Adrenal gland (tissue), 12 donors: ENCODE data around the gene OR6B2. TPM values are rescaled to one million over a fixed set of nuclear protein-coding genes. Genes with fewer than 3 reads are reported as not detected.

Experiments
- DNase-seq, 7 donors: peaks; one replicate each; pipeline ENCODE4 v3.0.0-alpha.2; 2019 to 2020
- H3K27ac ChIP-seq, 5 donors: fragments of 200-600 bp; sonication (generic) in 4 of 5; 1 replicate in 3 of 5; 2 replicates in 2 of 5; pipeline versions ENCODE4 v1.5.1 to v1.8.0; 2016 to 2020; ENCODE audit warnings: mild to moderate bottlenecking in 1 of 5
- H3K27me3 ChIP-seq: fragments of 200-600 bp; 2 replicates; pipeline ENCODE4 v1.8.0; 2021
- H3K36me3 ChIP-seq, 2 donors: fragments of 200-600 bp; replicated peaks in 1 of 2; 1 replicate in 1 of 2; 2 replicates in 1 of 2; pipeline versions ENCODE4 v1.5.1 to v1.8.0; 2018 to 2022
- H3K4me1 ChIP-seq, 2 donors: fragments of 200-600 bp; replicated peaks in 1 of 2; 1 replicate in 1 of 2; 2 replicates in 1 of 2; pipeline versions ENCODE4 v1.5.1 to v1.8.0; 2018 to 2021
- H3K4me3 ChIP-seq, 4 donors: fragments of 200-600 bp; sonication (generic) in 3 of 4; one replicate each; pipeline ENCODE4 v1.5.1; 2016 to 2018
- H3K9me3 ChIP-seq, 3 donors: fragments of 200-600 bp; sonication (generic) in 1 of 3; replicated peaks in 1 of 3; 1 replicate in 2 of 3; 2 replicates in 1 of 3; pipeline versions ENCODE4 v1.5.1 to v1.8.0; 2016 to 2021
- CTCF ChIP-seq, 6 experiments: fragments of 450-650 bp in 4 of 6; fragments of 200-600 bp in 2 of 6; sonication (generic) in 1 of 6; IDR thresholded peaks; 1 replicate in 5 of 6; 2 replicates in 1 of 6; pipeline versions ENCODE4 v1.5.1 to v1.8.0; 2016 to 2021; ENCODE audit warnings: antibody characterized with exemption in 6 of 6, mild to moderate bottlenecking in 2 of 6, moderate library complexity in 1 of 6
- POLR2A ChIP-seq, 2 donors: fragments of 450-650 bp; IDR thresholded peaks; one replicate each; pipeline ENCODE4 v1.6.1; 2017; ENCODE audit warnings: antibody characterized with exemption in 2 of 2, mild to moderate bottlenecking in 2 of 2, moderate library complexity in 1 of 2
- WGBS, 4 donors: extraction: QIAGEN DNeasy Blood & Tissue Kit in 2 of 4; methylation state at CpG; one replicate each; pipeline versions ENCODE4 v1.1.5 to v1.1.7; 2013 to 2017; 5-methylcytosine and 5-hydroxymethylcytosine counted together
- intact Hi-C, 2 donors: fragments of 100-400 bp; cut with DNase I; formaldehyde crosslinking; loops; one replicate each; pipeline versions ENCODE4 v1.14.1 to v1.15.0; 2022 to 2023
- polyA plus RNA-seq, 3 donors: library from polyadenylated mRNA; stranded (reverse); fragments of 200-250 nt in 2 of 3; fragments of 350-450 nt in 1 of 3; fragmentation: Illumina TruSeq in 1 of 3; extraction: RNeasy Lipid Tissue Mini Kit (QIAGEN cat#74804) in 1 of 3; gene quantifications; one replicate each; pipeline ENCODE4 v1.2.3, GENCODE V29; 2013 to 2014
- total RNA-seq, 9 donors: library from RNA; depleted of rRNA in 4 of 9; stranded (reverse); fragments of >200 nt in 4 of 9; fragments of 120-200 nt in 1 of 9; fragmentation: NEBNext Ultra II Directional in 1 of 9; extraction: Animal tissue kit (Norgen Biotek cat#: 25700) in 1 of 9; gene quantifications; one replicate each; pipeline versions ENCODE4 v1.1.0 to v1.2.4, GENCODE V29; 2013 to 2023
- donor health status: healthy with polysubstance abuse.
- donor health status: Bipolar disorder and iron deficiency.
- donor health status: DM: yes; HTN: yes; CAD: no.
- donor health status: DM: no; HTN: no; CAD: no.
- donor health status: DM: no; HTN: no; CAD: no.
- donor health status: DM: yes; HTN: yes; CAD: no.

Gene OR6B2
- total and polyA plus RNA-seq, 12 donors: 0.03 TPM; not detected in 11

- Histone ChIP-seq H3K4me1 (no peaks in the 10 kb centered on the region), H3K9me3 (no peaks in the 10 kb centered on the region), H3K27me3 (peaks cover 13% of the 10 kb centered on the region), H3K4me3 (no peak within 1 kb of the TSS), H3K27ac (no peak within 1 kb of the TSS), H3K36me3 (no peaks in the 10 kb centered on the region)
- DNase-seq: no peak
- intact Hi-C loops: no loop called here
- 48 to 61% (median 52%) methylated on average over 28 of the region's 28 CpGs for WGBS, 4 donors
- TF ChIP-seq CTCF (IDR thresholded peaks at IDR 0.05) (no peak), POLR2A (IDR thresholded peaks at IDR 0.05) (no peak)
Measured at GRCh38 chr2:240053173-240054155, 23.2 kb upstream of the OR6B2 start, which contains the start of gene OR6B3. Gene OR6B3, minus strand, starts transcription at chr2:240053521.

- WGBS, 4 donors: 79 to 87% (median 80%) methylated on average over 11 to 12 of the region's 12 CpGs
- Histone ChIP-seq H3K4me1 (no peaks in the 10 kb centered on the region), H3K4me3 (no peak overlapping the region), H3K27me3 (peaks cover 21% of the 10 kb centered on the region), H3K9me3 (no peaks in the 10 kb centered on the region), H3K27ac (no peak overlapping the region), H3K36me3 (no peaks in the 10 kb centered on the region)
- intact Hi-C loops: no loop called here
- no peak for DNase-seq
- TF ChIP-seq CTCF (IDR thresholded peaks at IDR 0.05) (no peak), POLR2A (IDR thresholded peaks at IDR 0.05) (no peak)
Measured at GRCh38 chr2:240052524-240052923, 22.3 kb upstream of the OR6B2 start.

- 68 to 76% (median 70%) methylated on average over 4 of the region's 4 CpGs for WGBS, 4 donors
- no peak for TF ChIP-seq POLR2A (IDR thresholded peaks at IDR 0.05)
- no peak for TF ChIP-seq CTCF (IDR thresholded peaks at IDR 0.05)
- Histone ChIP-seq H3K4me1 (no peaks in the 10 kb centered on the region), H3K36me3 (no peaks in the 10 kb centered on the region), H3K4me3 (no peak overlapping the region), H3K27me3 (peaks cover 26% of the 10 kb centered on the region), H3K27ac (no peak overlapping the region), H3K9me3 (no peaks in the 10 kb centered on the region)
- intact Hi-C loops: no loop called here
- no peak for DNase-seq
Measured at GRCh38 chr2:240051697-240052096, 21.5 kb upstream of the OR6B2 start.

- intact Hi-C loops: no loop called here
- 74 to 81% (median 79%) methylated on average over 12 of the region's 12 CpGs for WGBS, 4 donors
Measured at GRCh38 chr2:240050278-240050677, 20.0 kb upstream of the OR6B2 start.

More at GRCh38 chr2:240050278-240050677, 20.0 kb upstream of the OR6B2 start:
- Histone ChIP-seq H3K4me1 (no peaks in the 10 kb centered on the region), H3K4me3 (no peak overlapping the region), H3K36me3 (no peaks in the 10 kb centered on the region), H3K27me3 (peaks cover 26% of the 10 kb centered on the region), H3K9me3 (no peaks in the 10 kb centered on the region), H3K27ac (no peak overlapping the region)
- no peak for TF ChIP-seq POLR2A (IDR thresholded peaks at IDR 0.05)
- no peak for TF ChIP-seq CTCF (IDR thresholded peaks at IDR 0.05)
- DNase-seq: no peak
